T-helper 1 cell treated with Interleukin-12 subunit alpha and Interleukin-12 subunit beta and Interleukin-4 antibody, amounts not matched to agents 30 ng/mL and 1 ng/mL, for 36 hours (primary cell): ENCODE results near the gene KLHL40. TPM values are rescaled to one million over a fixed set of nuclear protein-coding genes. Genes with fewer than 3 reads are reported as not detected.

Experiments used
- intact Hi-C: fragments of 100-400 bp; cut with micrococcal nuclease; formaldehyde crosslinking; loops from one replicate; pipeline ENCODE4 v1.15.1; 2024
- total RNA-seq: library from RNA; stranded (reverse); gene quantifications from 2 replicates; pipeline ENCODE4 v1.2.3, GENCODE V29; 2022

KLHL40 gene
- total RNA-seq, 1 donor from 2014 or later: not detected

GRCh38 chr3:42702982-42703694 is 17.8 kb downstream of the KLHL40 start:
- intact Hi-C loops: no loop called here

- intact Hi-C loops: no loop called here
Measured at GRCh38 chr3:42703695-42704025, 18.3 kb downstream of the KLHL40 start.

GRCh38 chr3:42704136-42704841 is 19.0 kb downstream of the KLHL40 start:
- intact Hi-C loops: no loop called here

- intact Hi-C loops: no loop called here
Measured at GRCh38 chr3:42705058-42705767, 19.9 kb downstream of the KLHL40 start.

GRCh38 chr3:42705962-42706585 is 20.7 kb downstream of the KLHL40 start:
- intact Hi-C loops: no loop called here

GRCh38 chr3:42706721-42707619 is 21.6 kb downstream of the KLHL40 start:
- intact Hi-C loops: no loop called here

- intact Hi-C loops: no loop called here
Measured at GRCh38 chr3:42707620-42708355, 22.5 kb downstream of the KLHL40 start.

GRCh38 chr3:42708611-42709151 is 23.3 kb downstream of the KLHL40 start:
- intact Hi-C loops: no loop called here

- intact Hi-C loops: no loop called here
Measured at GRCh38 chr3:42709621-42710020, 24.3 kb downstream of the KLHL40 start.

GRCh38 chr3:42710323-42711021 is 25.1 kb downstream of the KLHL40 start:
- intact Hi-C loops: no loop called here

GRCh38 chr3:42711491-42712343 is 26.4 kb downstream of the KLHL40 start:
- intact Hi-C loops: no loop called here

- intact Hi-C loops: no loop called here
Measured at GRCh38 chr3:42712344-42712648, 27.0 kb downstream of the KLHL40 start.

- intact Hi-C loops: no loop called here
Measured at GRCh38 chr3:42712688-42713372, 27.5 kb downstream of the KLHL40 start.

- intact Hi-C loops: no loop called here
Measured at GRCh38 chr3:42713747-42714146, 28.4 kb downstream of the KLHL40 start.

- intact Hi-C loops: no loop called here
Measured at GRCh38 chr3:42714171-42714852, 29.0 kb downstream of the KLHL40 start.

- intact Hi-C loops: no loop called here
Measured at GRCh38 chr3:42717306-42717705, 32.0 kb downstream of the KLHL40 start.

GRCh38 chr3:42718338-42718737 is 33.0 kb downstream of the KLHL40 start:
- intact Hi-C loops: no loop called here
